PFSK-1 (cell line): ENCODE data around the gene RBMS3.

Experiments used
- POLR2AphosphoS5 ChIP-seq: IDR thresholded peaks from 2 replicates; pipeline ENCODE4 v1.6.1; 2012; ENCODE audit warnings: low read depth, mild to moderate bottlenecking, control low read depth, low read length, moderate library complexity
- REST ChIP-seq, 2 experiments: IDR thresholded peaks; 2 replicates each; pipeline versions ENCODE4 v1.6.1 to v1.8.0; 2011 to 2012; ENCODE audit warnings: low read depth in 2 of 2, low read length in 2 of 2, control low read depth in 1 of 2, inconsistent platforms in 1 of 2, mild to moderate bottlenecking in 1 of 2, moderate library complexity in 1 of 2; ENCODE audit not compliant: insufficient read depth in 1 of 2
- TAF1 ChIP-seq: IDR thresholded peaks from 2 replicates; pipeline ENCODE4 v1.6.1; 2012; ENCODE audit warnings: low read length, control low read depth, borderline replicate concordance; ENCODE audit not compliant: insufficient read depth

- no peak for TF ChIP-seq REST (IDR thresholded peaks at IDR 0.05; ENCODE audit: insufficient read depth in 1 of 2, low read depth in 2 of 2, low read length in 2 of 2)
- no peak for TF ChIP-seq POLR2AphosphoS5
- TF ChIP-seq TAF1: no peak
Observed at GRCh38 chr3:29940759-29941323, 660.0 kb downstream of the RBMS3 start.
